Bronchial epithelial cell (primary cell): ENCODE results near the gene MAPK1. TPM values are rescaled to one million over a fixed set of nuclear protein-coding genes. Genes with fewer than 3 reads are reported as not detected.
"Not testable (repeated sequence)": the region's sequence is repeated elsewhere in the genome, so short reads cannot be mapped to it uniquely, and the experiment has no call there.

Source experiments
- DNase-seq: peaks from one replicate; pipeline ENCODE4 v3.0.0-alpha.2; 2010; ENCODE audit warnings: low read depth
- FAIRE-seq: peaks from 2 replicates; lab custom pipeline; 2011; peaks lifted over from hg19 to GRCh38; lab: Jason Lieb, UNC
- H3K27me3 ChIP-seq: 2 replicates; pipeline ENCODE4 v1.5.1; 2011; ENCODE audit warnings: low read length; ENCODE audit not compliant: control insufficient read depth, insufficient read depth
- H3K36me3 ChIP-seq: 2 replicates; pipeline ENCODE4 v1.5.1; 2011; ENCODE audit warnings: low read length; ENCODE audit not compliant: control insufficient read depth, insufficient read depth
- H3K4me3 ChIP-seq: 2 replicates; pipeline ENCODE4 v1.5.1; 2011; ENCODE audit warnings: mild to moderate bottlenecking, low read depth, low read length, control low read depth
- CTCF ChIP-seq: IDR thresholded peaks from 2 replicates; pipeline ENCODE4 v1.5.1; 2011; ENCODE audit warnings: mild to moderate bottlenecking, moderate library complexity, low read length, control low read depth, inconsistent platforms; ENCODE audit not compliant: insufficient read depth, severe bottlenecking
- total RNA-seq: library from RNA; depleted of rRNA; stranded (reverse); fragments of >200 nt; gene quantifications from 2 replicates; pipeline ENCODE4 v1.2.1, GENCODE V29; 2014

The MAPK1 gene
- total RNA-seq, 1 donor from 2014 or later = 44.0 TPM

- no peak for TF ChIP-seq CTCF
- Histone ChIP-seq H3K4me3 (no peak overlapping the region), H3K27me3 (no peaks in the 10 kb centered on the region), H3K36me3 (peaks cover 17% of the 10 kb centered on the region)
- DNase-seq (no peak), FAIRE-seq (no peak)
Measured at GRCh38 chr22:21800552-21801303, 66.7 kb downstream of the MAPK1 start.

- no peak overlapping the region for H3K4me3 ChIP-seq
- TF ChIP-seq CTCF = no peak
- H3K27me3 ChIP-seq = no peaks in the 10 kb centered on the region
- DNase-seq = peak; percentile 41
- FAIRE-seq = no peak
- H3K36me3 ChIP-seq = peaks cover 12% of the 10 kb centered on the region
Measured at GRCh38 chr22:21797444-21798221, 69.8 kb downstream of the MAPK1 start.

GRCh38 chr22:21796863-21797262, 70.6 kb downstream of the MAPK1 start:
- Histone ChIP-seq H3K4me3 (no peak overlapping the region), H3K36me3 (peaks cover 9% of the 10 kb centered on the region), H3K27me3 (no peaks in the 10 kb centered on the region)
- FAIRE-seq = no peak
- no peak for DNase-seq
- no peak for TF ChIP-seq CTCF

- no peak for TF ChIP-seq CTCF
- Histone ChIP-seq H3K27me3 (no peaks in the 10 kb centered on the region), H3K36me3 (peaks cover 9% of the 10 kb centered on the region), H3K4me3 (no peak overlapping the region)
- no peak for FAIRE-seq
- no peak for DNase-seq
Measured at GRCh38 chr22:21796231-21796630, 71.2 kb downstream of the MAPK1 start.

- not testable (repeated sequence) for FAIRE-seq, H3K36me3 ChIP-seq, DNase-seq, H3K4me3 ChIP-seq, H3K27me3 ChIP-seq
Measured at GRCh38 chr22:21793716-21794115, 73.7 kb downstream of the MAPK1 start.
